ENCODE measurements around the gene COL27A1. TPM values are rescaled to one million over a fixed set of nuclear protein-coding genes. Genes with fewer than 3 reads are reported as not detected.

COL27A1 gene
- total and polyA plus RNA-seq, 3 donors from 2014 or later = 9.3 to 68.8 (median 25.7) TPM

- H3K4me1 ChIP-seq = peaks cover 13% of the 10 kb centered on the region
- H3K9me3 ChIP-seq = no peaks in the 10 kb centered on the region
- no peaks in the 10 kb centered on the region for H3K36me3 ChIP-seq (ENCODE audit: low read depth, missing control alignments)
- no peak overlapping the region for H3K27ac ChIP-seq
- no peaks in the 10 kb centered on the region for H3K27me3 ChIP-seq
- no peak for DNase-seq
- WGBS, 2 donors = 60 to 67% methylated on average over 11 of the region's 11 CpGs
- no peak overlapping the region for H3K4me3 ChIP-seq
- intact Hi-C loops (cut with DNase I; ENCODE audit: low total_unique reads) = no loop called here
- TF ChIP-seq CTCF (IDR thresholded peaks at IDR 0.05) (no peak), POLR2A (IDR thresholded peaks at IDR 0.05) (no peak)
Observed at GRCh38 chr9:114225561-114226212, 70.3 kb downstream of the COL27A1 start.

GRCh38 chr9:114226246-114227055, 71.1 kb downstream of the COL27A1 start:
- 92 to 97% methylated on average over 7 to 10 of the region's 10 CpGs for WGBS, 2 donors
- H3K4me3 ChIP-seq = no peak overlapping the region
- intact Hi-C loops (cut with DNase I; ENCODE audit: low total_unique reads) = no loop called here
- H3K36me3 ChIP-seq (ENCODE audit: low read depth, missing control alignments) = no peaks in the 10 kb centered on the region
- H3K27me3 ChIP-seq = no peaks in the 10 kb centered on the region
- no peaks in the 10 kb centered on the region for H3K9me3 ChIP-seq
- DNase-seq = no peak
- peaks cover 20% of the 10 kb centered on the region for H3K4me1 ChIP-seq
- no peak overlapping the region for H3K27ac ChIP-seq
- TF ChIP-seq POLR2A (IDR thresholded peaks at IDR 0.05) (no peak), CTCF (IDR thresholded peaks at IDR 0.05) (no peak)

DNA sequence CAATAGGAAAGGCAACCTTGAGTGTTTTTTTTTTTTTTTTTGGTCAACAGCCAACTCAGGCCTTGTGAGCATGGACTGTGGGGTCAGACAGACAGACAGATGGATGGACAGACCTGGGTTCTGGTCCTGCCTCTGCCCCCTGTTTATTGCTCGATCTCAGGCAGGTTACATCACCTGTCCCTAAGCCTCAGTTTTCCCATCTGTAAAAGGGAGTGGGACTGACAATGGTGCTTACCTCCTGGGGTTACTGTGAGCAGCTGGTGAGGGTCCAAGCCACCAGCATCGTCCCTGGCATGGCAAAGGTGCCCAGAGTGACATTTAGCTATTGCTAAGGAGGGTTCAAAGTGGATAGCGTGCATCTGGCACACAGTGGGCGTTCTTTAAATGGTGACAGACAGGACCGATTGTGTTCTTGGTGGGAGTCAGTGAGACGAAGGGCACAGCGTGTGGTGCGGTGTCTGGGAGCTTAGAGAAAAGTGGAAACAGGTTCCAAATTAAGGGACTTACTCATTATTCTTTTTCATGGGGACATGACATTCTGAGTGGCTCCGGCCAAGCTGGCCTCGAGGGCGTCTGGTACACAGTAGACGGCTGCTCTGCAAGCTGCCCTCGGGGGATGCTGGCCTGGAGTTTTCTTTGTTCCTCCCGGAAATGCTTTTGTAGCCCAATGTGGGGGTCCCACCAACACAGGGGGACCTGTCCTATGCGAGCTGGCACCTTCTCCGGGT, 72.1 kb downstream of the COL27A1 start:
- 81 to 86% methylated on average over 15 to 16 of the region's 16 CpGs for WGBS, 2 donors
- H3K4me1 ChIP-seq = peaks cover 24% of the 10 kb centered on the region
- H3K27me3 ChIP-seq = no peaks in the 10 kb centered on the region
- no peak overlapping the region for H3K27ac ChIP-seq
- TF ChIP-seq CTCF (IDR thresholded peaks at IDR 0.05) (no peak), POLR2A (IDR thresholded peaks at IDR 0.05) (no peak)
- H3K9me3 ChIP-seq = no peaks in the 10 kb centered on the region
- H3K36me3 ChIP-seq (ENCODE audit: low read depth, missing control alignments) = no peaks in the 10 kb centered on the region
- no peak overlapping the region for H3K4me3 ChIP-seq
- intact Hi-C loops (cut with DNase I; ENCODE audit: low total_unique reads) = no loop called here
- no peak for DNase-seq

DNA sequence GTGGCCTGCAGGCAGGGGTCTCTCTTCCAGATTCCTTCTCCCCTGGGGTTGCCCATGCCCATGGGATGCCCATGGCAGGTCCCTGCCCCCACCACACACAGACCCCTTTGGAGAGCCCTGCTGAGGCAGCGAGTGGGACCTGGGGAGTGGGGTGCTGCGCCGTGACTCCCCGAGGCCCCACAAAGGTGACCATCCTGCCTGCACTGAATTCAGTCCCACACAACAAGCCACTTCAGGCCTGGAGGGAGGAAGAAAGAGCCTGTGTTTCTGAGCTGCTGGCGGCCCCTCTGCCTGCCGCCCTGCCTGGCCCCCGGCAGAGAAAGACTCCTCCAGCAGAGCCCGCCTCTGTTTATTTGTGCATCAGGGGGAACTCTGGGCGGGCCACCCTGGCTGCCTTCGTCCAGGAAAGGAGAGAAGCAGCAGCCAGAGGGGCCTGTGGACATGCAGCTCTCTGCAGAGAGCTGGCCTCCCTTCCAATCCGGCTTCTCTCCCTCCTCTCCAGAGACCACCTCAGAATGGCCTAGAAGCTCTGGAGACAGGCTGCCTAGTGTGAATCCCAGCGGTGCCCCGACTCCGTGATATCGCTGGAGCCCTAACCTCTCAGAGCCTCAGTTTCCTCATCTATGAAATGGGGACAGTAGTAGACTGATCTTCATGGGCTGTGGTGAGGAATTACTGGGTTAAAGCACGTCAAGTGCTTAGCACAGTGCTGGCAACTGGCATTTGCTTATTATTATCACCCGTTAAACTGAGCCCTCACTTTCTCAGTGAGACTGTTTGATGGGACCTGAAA, 72.9 kb downstream of the COL27A1 start:
- Histone ChIP-seq H3K27me3 (no peaks in the 10 kb centered on the region), H3K27ac (no peak overlapping the region), H3K4me1 (peaks cover 32% of the 10 kb centered on the region), H3K36me3 (ENCODE audit: low read depth, missing control alignments) (no peaks in the 10 kb centered on the region), H3K9me3 (no peaks in the 10 kb centered on the region), H3K4me3 (no peak overlapping the region)
- intact Hi-C loops (cut with DNase I; ENCODE audit: low total_unique reads) = no loop called here
- TF ChIP-seq CTCF (IDR thresholded peaks at IDR 0.05) (no peak), POLR2A (IDR thresholded peaks at IDR 0.05) (no peak)
- no peak for DNase-seq
- 66 to 77% methylated on average over 11 to 17 of the region's 17 CpGs for WGBS, 2 donors

Data from testis (tissue), 3 donors.